ES-I3 (cell line): ENCODE results near the gene NLRP11.

Source experiments
- H3K36me3 ChIP-seq: 2 replicates; pipeline ENCODE4 v1.6.1; 2013; ENCODE audit warnings: mild to moderate bottlenecking, low read length, control low read depth, moderate library complexity; ENCODE audit not compliant: insufficient read depth
- H3K4me1 ChIP-seq: 2 replicates; pipeline ENCODE4 v1.6.1; 2013; ENCODE audit warnings: mild to moderate bottlenecking, control low read depth, low read length; ENCODE audit not compliant: insufficient read depth
- H3K9ac ChIP-seq: 2 replicates; pipeline ENCODE4 v1.6.1; 2013; ENCODE audit warnings: low read depth, mild to moderate bottlenecking, low read length, moderate library complexity
- H3K9me3 ChIP-seq: 2 replicates; pipeline ENCODE4 v1.6.1; 2013; ENCODE audit warnings: mild to moderate bottlenecking, low read length, moderate library complexity; ENCODE audit not compliant: control insufficient read depth, insufficient read depth

NLRP11 gene

DNA sequence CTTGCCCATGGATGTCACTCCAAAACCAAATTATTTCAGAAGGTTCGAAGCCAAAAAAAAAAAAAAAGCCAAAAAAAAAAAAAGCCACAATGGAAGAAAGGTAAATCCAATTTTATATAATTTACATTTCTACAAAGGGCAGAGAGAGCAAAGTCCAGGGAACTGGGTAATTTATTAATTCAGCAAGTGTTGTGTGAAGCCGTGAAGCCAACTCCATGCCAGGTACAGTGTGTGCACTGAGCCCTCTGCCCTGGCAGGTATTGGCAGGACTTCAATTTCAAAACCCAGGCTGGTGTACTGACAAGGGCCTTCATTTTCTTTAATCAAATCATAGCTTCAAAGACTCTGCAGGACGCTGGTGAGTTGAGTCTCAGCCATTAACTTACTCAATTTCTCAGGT, 78.4 kb downstream of the NLRP11 start:
- Histone ChIP-seq H3K4me1 (no peaks in the 10 kb centered on the region), H3K36me3 (no peaks in the 10 kb centered on the region), H3K9ac (no peak overlapping the region), H3K9me3 (no peaks in the 10 kb centered on the region)

DNA sequence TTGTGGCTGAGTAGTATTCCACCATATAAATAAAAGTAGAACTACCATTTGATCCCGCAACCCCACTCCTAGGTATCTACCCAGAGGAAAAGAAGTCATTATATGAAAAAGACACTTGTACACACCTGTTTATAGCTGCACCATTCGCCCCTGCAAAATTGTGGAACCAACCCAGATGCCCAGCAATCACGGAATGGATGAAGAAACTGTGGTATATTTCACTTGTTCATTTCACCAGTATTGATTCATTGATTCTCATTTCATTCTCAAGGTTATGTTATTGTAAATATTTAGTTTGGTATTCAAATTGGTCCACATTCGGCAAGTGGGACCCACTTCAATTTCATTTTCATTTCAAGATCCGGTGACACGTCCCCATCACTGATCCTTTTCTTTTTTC, 81.1 kb downstream of the NLRP11 start:
- Histone ChIP-seq H3K9ac (no peak overlapping the region), H3K4me1 (no peaks in the 10 kb centered on the region), H3K36me3 (no peaks in the 10 kb centered on the region), H3K9me3 (no peaks in the 10 kb centered on the region)

DNA sequence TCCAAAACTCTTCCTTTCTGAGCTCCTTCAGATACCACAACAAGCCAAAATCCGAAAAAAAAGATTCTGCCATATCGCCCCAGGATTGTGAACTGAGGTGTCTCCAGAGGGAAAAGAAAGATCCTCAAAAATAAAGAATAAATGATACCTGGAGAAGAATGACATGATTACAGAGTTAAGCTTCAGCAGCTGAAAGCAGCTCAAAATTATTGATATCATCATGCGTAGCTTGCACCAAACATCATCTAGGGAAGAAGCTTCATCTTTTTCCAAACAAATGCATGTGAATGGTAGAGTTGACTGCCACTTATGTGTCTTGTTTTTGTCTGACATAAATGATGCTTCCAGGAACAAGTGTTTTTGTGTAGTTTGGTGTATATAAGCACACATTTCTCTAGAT, 93.5 kb downstream of the NLRP11 start, which contains the start of gene NLRP9:
Gene NLRP9, minus strand, starts transcription at position 101 of the 400 bp plus-strand sequence. Its CDS starts 28 bp downstream, at position 73.
- H3K9ac ChIP-seq = no peak within 1 kb of the TSS
- H3K9me3 ChIP-seq = no peaks in the 10 kb centered on the region
- H3K4me1 ChIP-seq = no peaks in the 10 kb centered on the region
- H3K36me3 ChIP-seq = no peaks in the 10 kb centered on the region
